Aorta (tissue), 5 donors: ENCODE results near the gene MPST. TPM values are rescaled to one million over a fixed set of nuclear protein-coding genes. Genes with fewer than 3 reads are reported as not detected.

Experiments
- ATAC-seq: fragments of 200-7000 bp; cut with Tn5 transposase; one replicate; pipeline ENCODE4 v1.9.1; 2022; ENCODE audit warnings: moderate library complexity; ENCODE audit not compliant: low FRiP score
- DNase-seq, 2 donors: peaks; one replicate each; pipeline ENCODE4 v3.0.0-alpha.2; 2020
- H3K27ac ChIP-seq, 2 donors: one replicate each; pipeline ENCODE4 v1.5.1; 2013; ENCODE audit warnings: low read length in 2 of 2, mild to moderate bottlenecking in 2 of 2, moderate library complexity in 2 of 2, control low read depth in 1 of 2, inconsistent platforms in 1 of 2, low read depth in 1 of 2
- H3K27me3 ChIP-seq, 2 donors: one replicate each; pipeline ENCODE4 v1.6.1; 2013; ENCODE audit warnings: control low read depth in 1 of 2, low read length in 1 of 2, mild to moderate bottlenecking in 1 of 2, moderate library complexity in 1 of 2; ENCODE audit not compliant: insufficient read depth in 2 of 2, control insufficient read depth in 1 of 2
- H3K36me3 ChIP-seq, 2 donors: one replicate each; pipeline ENCODE4 v1.6.1; 2013; ENCODE audit warnings: control low read depth in 1 of 2, low read length in 1 of 2, mild to moderate bottlenecking in 1 of 2; ENCODE audit not compliant: insufficient read depth in 2 of 2, control insufficient read depth in 1 of 2
- H3K4me1 ChIP-seq, 2 donors: one replicate each; pipeline ENCODE4 v1.6.1; 2013; ENCODE audit warnings: low read length in 2 of 2, control low read depth in 1 of 2, mild to moderate bottlenecking in 1 of 2, moderate library complexity in 1 of 2; ENCODE audit not compliant: insufficient read depth in 2 of 2, control insufficient read depth in 1 of 2
- H3K4me3 ChIP-seq, 2 donors: one replicate each; pipeline ENCODE4 v1.5.1; 2013; ENCODE audit warnings: low read length in 2 of 2, control low read depth in 1 of 2, mild to moderate bottlenecking in 1 of 2
- H3K9me3 ChIP-seq: one replicate; pipeline ENCODE4 v1.6.1; 2013; ENCODE audit warnings: mild to moderate bottlenecking, low read length; ENCODE audit not compliant: control insufficient read depth
- WGBS, 2 donors: extraction: QIAGEN DNeasy Blood & Tissue Kit; methylation state at CpG; one replicate each; pipeline ENCODE4 v1.1.7; 2013; 5-methylcytosine and 5-hydroxymethylcytosine counted together
- intact Hi-C, 2 donors: fragments of 100-400 bp; cut with DNase I; formaldehyde crosslinking; loops; one replicate each; pipeline versions ENCODE4 v1.14.2 to v1.15.0; 2022
- polyA plus RNA-seq, 2 donors: library from polyadenylated mRNA; stranded (reverse); fragments of 200-250 nt; gene quantifications; one replicate each; pipeline ENCODE4 v1.2.3, GENCODE V29; 2013
- total RNA-seq, 2 donors: library from RNA; stranded (reverse); fragmentation: NEBNext Ultra II Directional; extraction: Animal tissue kit (Norgen Biotek cat#: 25700); gene quantifications; one replicate each; pipeline ENCODE4 v1.2.1, GENCODE V29; 2021
- donor health status: healthy with polysubstance abuse.
- donor health status: Bipolar disorder and iron deficiency.
- donor health status: DM: no; HTN: no; CAD: no.
- donor health status: DM: no; HTN: no; CAD: no.
- donor health status: DM: yes; HTN: yes; CAD: no.

Gene MPST
- total and polyA plus RNA-seq, 4 donors, result 30.8 to 102 (median 46.8) TPM

DNA sequence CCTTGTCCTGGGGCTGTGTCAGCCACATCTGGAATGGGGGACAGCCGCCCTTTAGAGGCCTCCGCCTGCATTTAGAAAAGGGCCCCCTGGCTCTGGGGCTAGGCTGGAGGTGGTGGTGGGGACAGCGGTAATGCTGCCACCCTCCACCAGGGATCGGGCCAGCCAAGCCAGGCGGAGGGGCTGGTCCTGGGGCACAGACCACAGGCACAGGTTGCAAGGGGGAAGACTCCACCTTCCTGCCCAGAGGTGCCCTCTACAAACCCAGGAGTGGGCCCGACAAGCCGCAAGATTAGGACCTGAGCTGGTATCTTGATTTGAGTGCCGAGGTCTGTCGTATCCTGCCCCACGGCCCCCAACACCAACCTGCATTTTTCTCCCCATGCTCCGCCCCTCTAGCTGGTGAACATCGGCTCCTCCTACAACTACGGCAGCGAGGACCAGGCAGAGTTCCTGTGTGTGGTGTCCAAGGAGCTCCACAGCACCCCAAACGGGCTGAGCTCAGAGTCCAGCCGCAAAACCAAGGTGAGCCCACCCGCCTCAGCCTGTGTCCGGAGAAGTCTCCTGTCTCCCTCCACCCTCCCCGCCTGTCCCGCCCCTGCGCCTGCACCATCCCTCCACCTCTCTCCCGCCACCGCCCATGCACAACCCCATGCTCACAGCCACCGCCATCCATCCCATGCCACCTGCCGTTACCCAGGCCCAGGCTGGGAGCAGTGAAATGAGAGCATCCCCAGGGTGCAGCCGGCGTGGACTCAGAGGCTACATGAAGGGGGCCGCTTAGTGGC is 39.6 kb downstream of the MPST start:
- intact Hi-C loops, result no loop called here
- Histone ChIP-seq H3K9me3 (no peaks in the 10 kb centered on the region), H3K4me1 (no peaks in the 10 kb centered on the region), H3K27me3 (no peaks in the 10 kb centered on the region), H3K4me3 (no peak overlapping the region), H3K27ac (no peak overlapping the region), H3K36me3 (peaks cover 0 to 5% of the 10 kb centered on the region in 2 donors)
- DNase-seq, result no peak
- WGBS, 2 donors, result 91 to 92% methylated on average over 26 to 28 of the region's 28 CpGs
- ATAC-seq, result no peak

DNA sequence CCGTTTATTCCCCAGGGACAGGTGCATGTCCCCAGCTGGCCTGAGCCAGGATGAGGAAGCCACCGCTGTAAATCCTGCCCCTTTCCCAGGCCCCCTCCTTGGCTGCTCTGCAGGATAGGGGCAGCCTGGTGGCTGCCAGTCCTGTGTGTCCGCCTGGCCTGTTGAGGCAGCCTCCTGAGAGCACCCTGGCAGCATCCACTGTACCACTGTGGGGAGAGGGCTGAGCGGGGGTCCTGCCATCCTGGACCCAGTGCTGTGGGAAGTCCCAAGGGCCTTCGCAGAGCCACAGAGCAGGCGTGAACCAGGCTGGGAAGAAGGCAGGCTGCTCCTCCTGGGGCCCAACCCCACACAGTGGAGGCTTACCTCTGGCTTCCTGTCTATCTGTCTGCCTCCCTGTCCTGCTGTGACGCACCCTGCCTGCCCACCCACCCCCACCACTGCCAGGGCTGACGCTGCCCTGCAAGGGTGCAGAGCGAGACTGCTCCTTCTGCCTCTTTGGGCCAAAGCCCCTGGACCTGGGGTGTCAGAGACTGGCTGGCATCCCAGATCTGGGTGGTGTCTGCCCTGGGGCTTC is 40.4 kb downstream of the MPST start:
- ATAC-seq (no peak), DNase-seq (no peak)
- peaks cover 0 to 4% of the 10 kb centered on the region in 2 donors for H3K36me3 ChIP-seq
- H3K27me3 ChIP-seq, result no peaks in the 10 kb centered on the region
- 88% methylated on average over 9 of the region's 9 CpGs for WGBS, 2 donors
- H3K9me3 ChIP-seq, result no peaks in the 10 kb centered on the region
- H3K4me3 ChIP-seq, result no peak overlapping the region
- H3K4me1 ChIP-seq, result no peaks in the 10 kb centered on the region
- intact Hi-C loops, result no loop called here
- no peak overlapping the region for H3K27ac ChIP-seq

DNA sequence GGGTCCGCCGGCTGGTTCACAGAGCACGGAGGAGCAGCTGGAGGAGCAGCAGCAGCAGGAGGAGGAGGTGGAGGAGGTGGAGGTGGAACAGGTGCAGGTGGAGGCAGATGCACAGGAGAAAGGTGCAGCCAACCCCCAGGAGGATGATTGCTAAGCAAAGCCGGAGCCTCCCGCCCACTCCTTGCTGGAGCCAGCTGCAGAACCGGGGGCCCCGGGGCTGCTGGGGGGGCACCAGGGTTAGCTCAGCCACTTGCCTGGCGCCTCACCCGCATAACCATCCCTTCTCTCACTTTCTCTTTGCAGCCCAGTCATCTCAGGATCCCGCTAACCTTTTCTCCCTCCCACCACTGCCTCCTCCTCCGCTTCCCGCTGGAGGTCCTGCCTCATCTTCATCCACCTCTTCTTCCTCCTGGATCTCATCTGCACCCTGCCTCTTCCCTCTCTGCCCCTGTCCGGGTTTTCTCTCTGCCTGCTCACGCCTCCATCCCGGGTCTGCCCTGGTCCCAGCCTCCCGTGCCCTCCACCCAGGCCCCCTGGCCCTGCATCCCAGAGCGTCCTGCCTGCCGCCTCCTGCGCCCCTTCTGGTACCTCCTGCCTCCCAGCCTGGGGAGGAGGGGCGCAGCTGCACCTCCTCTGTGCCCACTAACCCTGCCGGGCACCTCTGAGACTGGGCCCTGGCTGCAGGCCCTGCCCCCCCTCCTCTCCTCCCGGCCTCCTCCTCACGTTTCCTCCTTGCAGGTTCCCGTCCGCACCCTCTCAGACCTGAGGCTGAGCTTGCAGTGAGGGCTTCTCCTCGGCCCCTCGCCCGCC is 41.5 kb downstream of the MPST start:
- H3K9me3 ChIP-seq, result no peaks in the 10 kb centered on the region
- 86 to 87% methylated on average over 25 to 28 of the region's 28 CpGs for WGBS, 2 donors
- intact Hi-C loops, result no loop called here
- peaks cover 0 to 4% of the 10 kb centered on the region in 2 donors for H3K36me3 ChIP-seq
- ATAC-seq (no peak), DNase-seq (no peak)
- H3K27me3 ChIP-seq, result no peaks in the 10 kb centered on the region
- H3K27ac ChIP-seq, result no peak overlapping the region
- H3K4me1 ChIP-seq, result no peaks in the 10 kb centered on the region
- H3K4me3 ChIP-seq, result no peak overlapping the region

DNA sequence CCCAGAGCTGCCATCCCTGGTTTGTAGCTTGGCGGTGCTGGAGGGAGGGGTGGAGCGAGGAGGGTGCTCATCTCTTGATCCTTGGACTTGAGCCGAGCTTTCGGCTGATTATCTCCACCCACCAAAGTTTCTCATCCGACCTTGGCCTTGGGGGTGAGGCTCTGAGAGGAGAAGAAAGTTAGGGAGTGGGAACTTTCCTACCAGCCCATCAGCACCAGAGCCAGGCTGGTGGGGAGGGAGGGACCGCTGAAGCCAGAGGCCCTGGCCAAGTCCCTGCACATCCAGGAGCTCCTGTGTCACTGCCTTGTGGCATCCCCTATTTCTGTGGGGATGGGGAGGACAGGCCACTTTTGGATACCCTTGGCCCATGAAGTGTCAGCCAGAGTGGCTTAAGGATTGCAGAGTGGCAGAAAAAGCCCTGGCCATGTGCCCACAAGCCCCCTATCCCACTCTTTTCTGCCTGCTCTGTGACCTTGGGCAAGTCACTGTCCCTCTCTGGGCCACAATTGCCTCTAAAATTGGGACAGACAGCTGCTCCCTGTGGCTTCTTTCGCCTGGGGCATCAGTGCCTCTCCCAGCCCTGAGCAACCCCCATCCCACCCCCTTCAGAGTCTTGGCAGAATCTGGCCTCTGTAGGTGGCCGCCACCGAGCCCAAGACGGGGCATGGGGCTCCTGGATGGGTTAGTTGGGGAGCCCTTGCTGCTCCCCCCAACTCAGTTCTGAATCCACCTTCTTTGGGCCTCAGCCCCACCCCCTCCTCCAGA is 42.3 kb downstream of the MPST start:
- Histone ChIP-seq H3K4me1 (no peaks in the 10 kb centered on the region), H3K4me3 (no peak overlapping the region), H3K36me3 (peaks cover 0 to 1% of the 10 kb centered on the region in 2 donors), H3K27me3 (no peaks in the 10 kb centered on the region), H3K9me3 (no peaks in the 10 kb centered on the region), H3K27ac (no peak overlapping the region)
- 87 to 91% methylated on average over 10 of the region's 10 CpGs for WGBS, 2 donors
- intact Hi-C loops, result no loop called here
- ATAC-seq, result no peak
- DNase-seq, result no peak

DNA sequence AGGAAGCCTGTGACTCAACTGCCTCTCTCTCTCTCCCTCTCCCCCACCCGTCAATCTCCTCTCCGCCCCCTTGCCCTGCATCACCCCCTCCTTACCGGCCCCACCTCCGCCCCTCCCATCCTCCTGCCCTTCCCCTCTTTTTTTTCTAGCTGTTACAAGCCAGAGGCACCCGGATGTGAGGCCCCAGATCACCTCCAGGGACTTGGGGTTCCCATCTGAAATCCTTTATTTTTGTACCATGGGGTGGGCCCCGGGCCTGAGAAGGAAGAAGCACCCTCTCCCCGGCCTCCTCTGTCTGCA is 42.8 kb downstream of the MPST start:
- Histone ChIP-seq H3K4me3 (no peak overlapping the region), H3K27ac (no peak overlapping the region), H3K36me3 (peaks cover 0 to 1% of the 10 kb centered on the region in 2 donors), H3K9me3 (no peaks in the 10 kb centered on the region), H3K4me1 (no peaks in the 10 kb centered on the region), H3K27me3 (no peaks in the 10 kb centered on the region)
- intact Hi-C loops, result no loop called here
- no peak for ATAC-seq
- 67 to 68% methylated on average over 7 of the region's 7 CpGs for WGBS, 2 donors
- DNase-seq, result no peak

DNA sequence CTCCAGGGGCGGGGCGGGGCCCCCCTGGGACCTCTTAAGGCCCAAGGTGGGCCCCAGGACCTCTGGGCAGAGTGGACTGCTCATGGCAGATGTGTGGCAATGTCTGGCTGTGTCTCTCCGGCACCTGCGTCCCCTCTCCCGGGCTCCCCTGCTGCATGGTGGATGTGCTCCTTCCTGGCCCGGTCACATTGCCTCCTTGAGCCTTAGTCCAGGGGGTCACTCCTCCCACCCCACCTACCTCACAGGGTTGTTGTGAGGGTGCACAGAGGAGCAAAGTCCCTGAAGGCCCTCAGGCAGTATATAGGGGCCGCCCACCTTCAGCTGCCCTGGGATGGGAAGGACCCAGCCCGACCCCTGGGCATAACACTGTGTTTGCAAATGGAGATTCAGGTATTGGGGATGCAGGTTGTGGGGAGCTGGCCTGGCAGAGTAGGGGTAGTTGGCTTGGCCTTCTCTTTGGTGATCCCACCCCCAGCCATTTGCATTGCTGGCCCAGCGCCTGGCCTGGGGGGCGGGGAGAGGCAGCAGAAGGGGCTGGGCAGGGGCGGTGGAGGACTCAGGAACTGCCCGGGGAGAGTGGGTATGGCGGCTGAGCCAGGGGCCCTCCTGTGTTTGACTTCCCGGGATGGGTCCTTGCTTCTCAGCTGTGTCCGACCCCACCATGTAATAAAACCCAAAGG is 43.3 kb downstream of the MPST start:
- peaks cover 0 to 1% of the 10 kb centered on the region in 2 donors for H3K36me3 ChIP-seq
- H3K9me3 ChIP-seq, result no peaks in the 10 kb centered on the region
- H3K27ac ChIP-seq, result no peak overlapping the region
- H3K4me3 ChIP-seq, result no peak overlapping the region
- DNase-seq, result no peak
- no peaks in the 10 kb centered on the region for H3K27me3 ChIP-seq
- ATAC-seq, result no peak
- 87 to 88% methylated on average over 15 of the region's 15 CpGs for WGBS, 2 donors
- intact Hi-C loops, result no loop called here
- H3K4me1 ChIP-seq, result no peaks in the 10 kb centered on the region

DNA sequence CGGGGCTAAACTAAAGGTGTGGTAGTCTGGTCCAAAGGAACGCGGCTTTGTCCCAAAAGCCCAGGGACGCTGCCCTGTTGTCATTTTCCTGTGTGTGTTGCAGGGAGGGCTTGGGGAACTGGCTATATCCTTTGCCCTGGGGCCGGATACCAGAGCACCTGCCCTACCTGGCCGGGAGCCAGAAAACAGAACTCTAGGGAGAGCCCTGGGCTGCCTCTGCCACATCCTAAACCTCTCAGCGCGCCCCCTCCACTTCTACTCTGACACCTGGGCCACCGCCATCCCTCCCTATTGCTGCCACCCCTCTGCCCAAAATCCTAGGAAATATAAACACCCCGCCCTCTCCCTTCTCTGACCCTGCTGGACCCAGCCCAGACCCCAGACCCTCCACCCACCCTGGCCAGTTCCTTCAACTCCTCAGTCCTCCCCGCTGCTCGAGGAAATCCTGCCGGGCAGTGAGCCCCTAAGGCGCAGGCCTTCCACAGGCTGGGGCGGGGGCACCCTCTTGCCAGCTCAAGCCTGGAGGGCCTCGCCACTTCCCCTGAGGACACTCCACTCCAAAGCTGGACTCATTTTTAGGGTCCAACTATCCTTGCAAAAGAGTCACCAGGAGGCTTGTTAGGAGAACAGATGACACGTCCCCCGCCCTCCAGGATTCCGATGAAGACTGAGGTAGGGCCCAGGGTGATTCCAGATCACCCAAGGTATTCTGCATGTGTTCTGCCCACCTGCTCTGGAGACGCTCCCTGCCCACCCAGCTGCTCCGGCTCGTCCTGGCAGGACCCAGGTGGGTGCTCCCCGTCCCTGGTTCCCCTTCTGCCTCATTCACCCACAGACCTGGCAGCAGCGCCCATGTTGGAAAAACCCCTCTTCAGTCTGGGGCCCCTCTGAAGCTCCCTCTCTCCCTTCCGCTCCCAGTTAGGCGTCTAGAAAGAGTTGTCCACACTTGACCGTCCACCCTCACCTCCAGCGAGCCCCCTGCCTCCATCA is 44.2 kb downstream of the MPST start:
- H3K36me3 ChIP-seq, result peaks cover 0 to 1% of the 10 kb centered on the region in 2 donors
- DNase-seq, result no peak
- no peak overlapping the region for H3K4me3 ChIP-seq
- no peaks in the 10 kb centered on the region for H3K4me1 ChIP-seq
- no peaks in the 10 kb centered on the region for H3K27me3 ChIP-seq
- H3K27ac ChIP-seq, result no peak overlapping the region
- H3K9me3 ChIP-seq, result no peaks in the 10 kb centered on the region
- no peak for ATAC-seq
- WGBS, 2 donors, result 88 to 89% methylated on average over 28 of the region's 28 CpGs
- intact Hi-C loops, result no loop called here
